ENCODE data around the gene POMZP3.
"Not testable (repeated sequence)": the region's sequence is repeated elsewhere in the genome, so short reads cannot be mapped to it uniquely, and the experiment has no call there.

Gene POMZP3

GRCh38 chr7:76588586-76588985 is 38.5 kb downstream of the POMZP3 start:
- DNase-seq (ENCODE audit: low read depth in 2 of 2), result not testable (repeated sequence)

DNA sequence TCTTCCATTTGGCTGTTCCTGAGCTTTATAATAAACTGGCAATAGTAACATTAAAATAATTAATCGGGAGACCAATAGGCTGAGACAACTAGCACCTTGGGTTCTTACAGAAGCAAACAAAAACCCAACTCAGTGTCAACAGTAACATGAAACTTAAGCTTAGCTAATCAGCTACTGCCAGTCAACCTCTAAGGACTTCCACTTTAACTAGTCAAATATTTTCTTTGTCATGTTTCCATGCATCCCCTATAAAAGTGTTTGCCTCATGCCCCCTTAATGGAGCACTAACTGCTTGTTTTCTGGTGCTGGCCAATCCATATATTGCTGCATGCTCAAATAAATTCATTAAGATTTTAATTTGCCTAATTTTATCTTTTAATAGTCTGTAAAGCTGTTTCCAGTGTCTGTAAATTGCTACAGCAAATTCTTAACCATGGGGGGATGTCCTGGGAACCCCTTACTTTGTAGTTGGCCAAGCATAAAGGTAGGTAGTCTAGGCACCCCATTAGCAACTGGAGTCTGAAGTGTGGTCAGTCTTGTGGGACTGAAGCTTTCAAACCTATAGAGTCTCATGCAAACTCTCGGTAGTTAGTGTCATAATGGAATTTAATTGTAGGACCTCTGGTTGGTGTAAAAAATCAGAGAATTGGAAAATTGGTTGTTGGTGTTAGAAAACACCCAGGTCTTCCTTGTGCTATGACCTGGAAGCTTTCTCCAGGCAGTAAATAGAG is 40.3 kb downstream of the POMZP3 start:
- not testable (repeated sequence) for DNase-seq (ENCODE audit: low read depth in 2 of 2)

GRCh38 chr7:76583636-76584281 is 43.3 kb downstream of the POMZP3 start:
- not testable (repeated sequence) for DNase-seq (ENCODE audit: low read depth in 2 of 2)

GRCh38 chr7:76582848-76583631 is 44.0 kb downstream of the POMZP3 start:
- DNase-seq (ENCODE audit: low read depth in 2 of 2), result peak in 1 of 2 donors; percentile 0

GRCh38 chr7:76575919-76576655 is 51.0 kb downstream of the POMZP3 start:
- not testable (repeated sequence) for DNase-seq (ENCODE audit: low read depth in 2 of 2)

GRCh38 chr7:76575431-76575830 is 51.6 kb downstream of the POMZP3 start:
- DNase-seq (ENCODE audit: low read depth in 2 of 2), result not testable (repeated sequence)

GRCh38 chr7:76572296-76572695 is 54.8 kb downstream of the POMZP3 start:
- not testable (repeated sequence) for DNase-seq (ENCODE audit: low read depth in 2 of 2)

DNA sequence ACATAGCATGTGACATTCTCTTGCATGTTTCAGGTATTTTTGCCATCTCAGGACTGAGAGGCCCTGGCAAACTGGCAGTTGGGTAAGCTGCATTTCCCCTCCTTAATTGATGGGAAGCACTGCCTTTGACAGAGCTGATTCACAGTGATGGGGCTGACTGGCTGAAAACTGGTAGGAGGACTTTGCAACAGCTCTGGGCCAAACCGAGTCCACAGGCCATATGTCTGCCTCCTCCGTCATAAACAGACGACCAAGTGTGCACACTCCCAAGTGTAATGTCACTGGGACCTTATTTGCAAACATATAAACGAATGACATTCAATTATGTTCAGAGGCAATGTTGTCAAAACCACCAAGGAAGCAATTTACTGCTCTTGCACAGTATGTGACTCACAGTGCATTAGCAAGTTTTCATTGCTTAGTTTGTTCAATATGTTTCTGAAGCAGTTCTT is 56.7 kb downstream of the POMZP3 start:
- not testable (repeated sequence) for DNase-seq (ENCODE audit: low read depth in 2 of 2)

DNA sequence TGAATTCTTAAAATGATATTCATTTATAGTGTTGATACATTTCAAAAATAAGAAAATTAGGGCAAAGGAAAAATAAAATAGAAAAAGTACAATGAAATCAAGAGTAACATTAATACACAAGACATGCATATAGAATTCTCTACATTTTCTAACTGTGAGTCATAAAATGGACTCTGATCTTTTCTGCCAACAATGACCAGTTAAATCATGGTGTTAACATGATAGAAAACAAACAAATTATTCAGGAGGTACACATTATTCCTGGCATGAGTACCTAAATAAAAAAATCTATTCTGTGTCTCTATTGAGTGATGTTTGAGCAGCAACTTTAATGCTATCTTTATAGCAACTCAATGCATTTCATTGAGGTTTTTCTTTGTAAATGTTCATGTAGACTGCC is 58.3 kb downstream of the POMZP3 start:
- not testable (repeated sequence) for DNase-seq (ENCODE audit: low read depth in 2 of 2)

DNA sequence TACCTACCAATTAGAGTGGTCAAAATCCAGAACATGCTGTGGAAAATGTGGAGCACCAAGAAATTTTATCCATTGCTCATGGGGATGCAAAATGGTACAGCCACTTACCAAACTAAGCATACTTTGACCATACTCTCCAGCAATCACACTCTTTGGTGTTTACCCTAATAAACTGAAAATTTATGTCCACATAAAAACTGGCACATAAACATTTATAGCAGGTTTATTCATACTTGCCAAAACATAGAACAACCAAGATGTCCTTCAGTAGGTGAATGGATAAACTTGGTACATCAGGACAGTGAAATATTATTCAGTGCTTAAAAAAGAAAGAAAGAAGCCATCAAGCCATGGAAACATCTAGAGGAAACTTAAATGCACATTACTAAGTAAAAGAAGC is 59.3 kb downstream of the POMZP3 start:
- not testable (repeated sequence) for DNase-seq (ENCODE audit: low read depth in 2 of 2)

DNA sequence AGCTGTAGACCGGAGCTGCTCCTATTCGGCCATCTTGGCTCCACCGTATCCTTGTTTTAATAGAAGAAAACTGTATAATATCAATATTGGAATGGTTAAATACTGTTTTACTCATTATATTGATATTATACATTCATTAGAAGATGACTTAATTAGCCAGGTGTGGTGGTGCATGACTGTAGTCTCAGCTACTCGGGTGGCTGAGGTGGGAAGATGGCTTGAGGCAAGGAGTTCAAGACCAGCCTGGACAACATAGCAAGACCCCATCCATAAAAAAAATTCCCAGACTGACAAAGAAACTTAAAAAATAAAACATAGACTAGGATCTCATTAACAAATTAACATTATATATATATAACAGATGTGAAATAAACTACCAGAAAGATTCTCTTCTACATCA is 59.8 kb downstream of the POMZP3 start:
- DNase-seq (ENCODE audit: low read depth in 2 of 2), result not testable (repeated sequence)

- DNase-seq (ENCODE audit: low read depth in 2 of 2), result not testable (repeated sequence)
Measured at GRCh38 chr7:76565001-76565400, 62.1 kb downstream of the POMZP3 start.

- not testable (repeated sequence) for DNase-seq (ENCODE audit: low read depth in 2 of 2)
Measured at GRCh38 chr7:76561342-76561741, 65.7 kb downstream of the POMZP3 start.

DNA sequence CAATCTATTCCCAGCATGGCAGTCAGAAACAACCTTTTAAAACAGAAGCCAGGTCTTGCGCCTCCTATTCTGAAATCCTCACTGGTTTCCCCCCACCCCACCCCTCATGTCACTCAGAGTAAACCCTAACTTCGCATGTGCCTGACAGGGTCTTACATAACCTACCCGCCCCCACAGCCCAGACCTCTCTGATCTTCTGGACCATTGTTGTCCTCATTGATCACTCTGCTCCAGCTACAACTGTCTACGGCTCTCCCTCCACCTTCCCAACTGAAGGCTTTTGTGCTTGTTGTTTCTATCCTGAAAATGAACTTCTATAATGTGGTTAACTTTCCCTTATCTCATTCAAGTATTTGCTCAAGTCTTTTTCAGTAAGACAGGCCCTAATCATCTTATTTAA is 66.9 kb downstream of the POMZP3 start:
- not testable (repeated sequence) for DNase-seq (ENCODE audit: low read depth in 2 of 2)
